ENCODE measurements around the gene RPL27.
"Not testable (repeated sequence)": the region's sequence is repeated elsewhere in the genome, so short reads cannot be mapped to it uniquely, and the experiment has no call there.

RPL27 gene

GRCh38 chr17:42997984-42998938 is at the start of gene RPL27:
Gene RPL27 (plus strand): TSS chr17:42998419. CDS start chr17:42998751, 332 bp downstream.
- peak; percentile 99 for DNase-seq

- DNase-seq = no peak
These were observed 48.0 kb upstream of the RPL27 start for GRCh38 chr17:42950044-42950783.

GRCh38 chr17:42953669-42954068 is 44.5 kb upstream of the RPL27 start:
- no peak for DNase-seq

GRCh38 chr17:42964161-42964932 is 33.9 kb upstream of the RPL27 start, which contains the start of gene AARSD1:
Gene AARSD1 (minus strand): TSS chr17:42964454. CDS start chr17:42964440, 14 bp downstream.
- DNase-seq = peak; percentile 90

GRCh38 chr17:42967925-42968324 is 30.3 kb upstream of the RPL27 start:
- no peak for DNase-seq

DNA sequence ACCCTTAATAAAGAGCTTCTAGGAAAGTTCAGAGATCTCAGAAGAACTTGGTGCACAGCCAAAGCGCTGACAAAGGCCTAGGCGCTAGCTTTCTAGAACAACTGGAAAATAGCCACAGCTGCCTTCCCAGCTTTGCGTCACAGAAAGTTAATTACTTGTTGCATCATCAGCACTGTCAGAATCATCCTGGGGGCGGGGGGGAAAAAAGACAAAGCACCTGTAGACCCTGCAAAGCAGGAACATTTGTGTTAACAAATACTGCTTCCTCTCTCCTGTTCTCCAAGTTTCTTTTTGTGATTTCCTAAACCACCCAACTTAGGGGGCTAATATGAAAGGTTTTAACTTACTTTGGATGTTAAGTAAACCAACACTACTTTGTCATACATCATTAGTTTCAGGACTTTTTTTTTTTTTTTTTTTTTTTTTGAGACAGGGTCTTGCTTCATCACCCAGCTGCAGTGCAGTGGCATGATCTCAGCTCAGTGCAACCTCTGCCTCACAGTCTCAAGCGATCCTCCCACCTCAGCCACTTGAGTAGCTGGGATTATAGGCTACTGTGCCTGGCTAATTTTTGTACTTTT is 29.1 kb upstream of the RPL27 start:
- DNase-seq = no peak

DNA sequence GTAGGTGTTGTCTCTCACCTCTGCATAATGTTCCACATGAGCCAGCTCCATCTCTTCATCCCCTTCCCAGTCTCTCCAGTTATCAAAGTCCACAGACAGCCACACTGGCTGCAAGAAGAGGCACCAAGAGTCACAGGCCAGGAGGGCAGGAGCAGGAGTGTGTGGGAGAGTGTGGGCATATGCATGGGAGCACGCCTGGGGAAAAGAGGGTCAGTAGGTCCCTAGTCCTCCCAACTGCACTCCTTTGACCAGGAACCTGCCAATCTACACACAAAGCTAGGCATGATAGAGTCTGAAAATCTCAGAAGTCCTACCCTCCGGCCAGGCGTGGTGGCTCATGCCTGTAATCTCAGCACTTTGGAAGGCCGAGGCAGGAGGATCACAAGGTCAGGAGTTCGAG is 26.6 kb upstream of the RPL27 start:
- no peak for DNase-seq

GRCh38 chr17:42973323-42973722 is 24.9 kb upstream of the RPL27 start:
- DNase-seq = not testable (repeated sequence)

GRCh38 chr17:42975265-42975664 is 23.0 kb upstream of the RPL27 start:
- no peak for DNase-seq

- not testable (repeated sequence) for DNase-seq
These were observed 22.5 kb upstream of the RPL27 start for GRCh38 chr17:42975701-42976100.

GRCh38 chr17:42979511-42980273 is 18.5 kb upstream of the RPL27 start, which contains the start of gene PTGES3L:
Gene PTGES3L (minus strand): TSS chr17:42980080. CDS start chr17:42980053, 27 bp downstream.
- DNase-seq = peak; percentile 72

- DNase-seq = peak; percentile 89
These were observed 17.9 kb upstream of the RPL27 start, which contains the start of gene RUNDC1 for GRCh38 chr17:42980274-42980765. Gene RUNDC1 (plus strand): TSS chr17:42980565. CDS start chr17:42980577, 12 bp downstream.

DNA sequence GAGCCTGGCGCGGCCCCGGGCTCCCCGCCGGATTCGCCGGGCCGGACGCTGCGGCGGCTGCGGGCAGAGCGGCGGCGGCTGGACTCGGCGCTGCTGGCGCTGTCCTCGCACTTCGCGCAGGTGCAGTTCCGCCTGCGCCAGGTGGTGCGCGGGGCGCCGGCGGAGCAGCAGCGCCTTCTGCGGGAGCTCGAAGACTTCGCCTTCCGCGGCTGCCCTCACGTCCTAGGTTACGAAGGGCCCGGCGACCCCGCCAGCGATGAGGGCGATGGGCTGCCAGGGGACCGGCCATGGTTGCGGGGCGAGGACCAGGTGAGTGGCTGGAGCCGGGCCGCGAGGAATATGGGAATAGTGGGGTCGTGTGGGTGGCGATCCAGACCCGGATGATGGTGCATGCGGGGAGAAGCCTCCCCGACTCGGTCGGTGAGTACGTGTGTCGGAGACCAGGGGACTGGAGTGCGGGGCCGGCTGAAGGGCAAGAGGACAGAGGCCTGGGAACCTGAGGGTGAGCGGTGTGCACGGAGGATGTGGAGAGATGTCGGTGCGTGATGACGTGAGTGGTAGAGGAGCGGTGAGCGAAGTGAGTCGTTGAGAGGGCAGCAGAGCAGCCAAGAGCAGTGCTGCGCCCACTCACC is 17.3 kb upstream of the RPL27 start:
- peak; percentile 35 for DNase-seq

- no peak for DNase-seq
These were observed 16.0 kb upstream of the RPL27 start for GRCh38 chr17:42982266-42982665.

GRCh38 chr17:42985225-42985624 is 13.0 kb upstream of the RPL27 start:
- DNase-seq = no peak

DNA sequence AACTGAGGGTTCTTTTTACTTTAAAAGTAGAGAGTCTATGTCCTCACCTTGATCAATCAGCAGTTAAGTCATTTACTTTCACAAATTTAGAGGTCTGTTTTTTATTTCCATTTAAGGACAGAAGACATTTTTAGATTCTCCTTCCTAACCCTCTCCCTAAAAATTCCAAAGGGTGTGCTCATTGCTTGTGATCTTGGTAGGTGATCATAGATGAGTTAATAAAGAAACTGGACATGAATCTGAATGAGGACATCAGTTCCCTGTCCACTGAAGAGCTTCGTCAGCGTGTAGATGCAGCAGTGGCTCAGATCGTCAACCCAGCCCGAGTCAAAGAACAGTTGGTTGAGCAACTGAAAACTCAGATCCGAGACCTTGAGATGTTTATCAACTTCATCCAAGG is 9.1 kb upstream of the RPL27 start:
- DNase-seq = no peak

GRCh38 chr17:42989726-42990652 is 8.2 kb upstream of the RPL27 start:
- DNase-seq = no peak

DNA sequence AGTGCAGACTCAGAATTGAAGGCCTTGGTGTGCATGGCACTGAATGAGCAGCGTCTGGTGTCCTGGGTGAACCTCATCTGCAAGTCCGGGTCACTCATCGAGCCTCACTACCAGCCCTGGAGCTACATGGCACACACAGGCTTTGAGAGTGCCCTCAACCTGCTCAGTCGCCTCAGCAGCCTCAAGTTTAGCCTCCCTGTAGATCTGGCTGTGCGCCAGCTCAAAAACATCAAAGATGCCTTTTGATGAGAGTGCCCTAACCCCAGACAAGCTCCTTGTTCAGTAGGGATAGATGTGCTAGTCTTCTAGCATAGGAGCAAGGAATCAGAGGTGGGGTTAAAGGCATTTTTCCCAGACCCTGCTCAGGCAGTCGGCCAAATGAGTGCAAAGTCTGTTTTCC is 6.7 kb upstream of the RPL27 start:
- no peak for DNase-seq

DNA sequence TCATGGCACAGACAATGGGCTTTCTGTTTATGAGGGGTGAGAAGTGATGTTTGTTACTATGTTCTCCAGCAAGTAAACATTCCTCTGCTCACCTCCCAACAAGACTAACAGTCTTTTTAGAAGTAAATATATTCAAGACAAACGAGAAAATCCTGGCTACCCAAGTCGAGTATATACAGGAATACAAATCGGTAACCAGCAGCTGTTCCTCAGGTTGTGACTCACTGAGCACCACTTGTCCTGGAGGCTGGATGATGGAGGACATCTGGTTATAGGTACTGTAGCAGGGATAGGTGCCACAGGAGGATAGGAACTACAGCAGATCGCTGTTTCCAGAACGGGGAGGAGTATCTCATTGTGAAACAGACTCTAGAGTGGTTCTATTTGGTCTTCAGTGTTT is 5.3 kb upstream of the RPL27 start:
- no peak for DNase-seq

GRCh38 chr17:42993913-42994312 is 4.3 kb upstream of the RPL27 start:
- not testable (repeated sequence) for DNase-seq
